Central memory CD8-positive, alpha-beta T cell (primary cell): Measurements from ENCODE around the gene TFAP2E.
A peak's percentile ranks its signal among the peaks of the same experiment; 100 is the strongest.

ENCODE experiments used
- ATAC-seq: fragments of 150-1000 bp; cut with Tn5 transposase; replicated peaks from 2 replicates; pipeline ENCODE4 v1.10.0; 2022; ENCODE audit warnings: mild to moderate bottlenecking, moderate FRiP score, moderate number of reproducible peaks; ENCODE audit not compliant: poor library complexity, severe bottlenecking; ENCODE audit errors: extremely low read depth
- DNase-seq, 2 donors: peaks; one replicate each; pipeline ENCODE4 v3.0.0; 2021; ENCODE audit warnings: low spot score in 2 of 2
- H3K27ac Mint-ChIP-seq: one replicate; pipeline ENCODE4 v1.8.0; 2022; ENCODE audit warnings: low read depth, mild to moderate bottlenecking, moderate library complexity, mixed read lengths
- H3K27me3 Mint-ChIP-seq: one replicate; pipeline ENCODE4 v1.8.0; 2022; ENCODE audit warnings: mixed read lengths
- H3K36me3 Mint-ChIP-seq: one replicate; pipeline ENCODE4 v1.8.0; 2022; ENCODE audit warnings: mild to moderate bottlenecking, moderate library complexity, mixed read lengths; ENCODE audit not compliant: insufficient read depth
- H3K4me1 Mint-ChIP-seq: one replicate; pipeline ENCODE4 v1.8.0; 2022; ENCODE audit warnings: mixed read lengths
- H3K4me3 Mint-ChIP-seq: one replicate; pipeline ENCODE4 v1.8.0; 2022; ENCODE audit warnings: mild to moderate bottlenecking, moderate library complexity, mixed read lengths
- H3K9me3 Mint-ChIP-seq: one replicate; pipeline ENCODE4 v1.8.0; 2022; ENCODE audit warnings: mixed read lengths

TFAP2E gene

DNA sequence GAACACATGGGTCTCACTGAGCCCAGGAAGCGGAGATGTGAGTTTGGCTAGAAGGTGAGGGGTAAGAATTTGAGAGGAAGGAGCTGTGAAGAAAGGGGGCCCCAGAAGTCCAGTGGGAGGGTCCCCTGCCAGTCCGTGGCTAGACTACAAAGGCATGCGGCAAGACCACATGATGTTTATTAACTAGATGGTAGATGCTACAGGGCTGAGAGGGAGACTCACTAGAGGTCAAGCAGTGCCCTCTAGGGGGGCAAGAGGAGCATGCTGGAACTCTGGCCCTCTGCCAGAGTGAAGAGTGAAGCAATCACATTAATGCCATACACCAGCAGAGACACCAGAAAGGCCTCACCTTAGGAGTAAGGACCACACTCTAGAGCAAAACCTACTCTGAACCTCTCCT is 28.1 kb upstream of the TFAP2E start:
- peak overlapping the region; percentile 23 for H3K27ac Mint-ChIP-seq
- DNase-seq (peak in 1 of 2 donors; percentile 49), ATAC-seq (peak; percentile 68)
- peaks cover 67% of the 10 kb centered on the region for H3K4me1 Mint-ChIP-seq
- H3K9me3 Mint-ChIP-seq, result no peaks in the 10 kb centered on the region
- peaks cover 19% of the 10 kb centered on the region for H3K36me3 Mint-ChIP-seq
- H3K27me3 Mint-ChIP-seq, result no peaks in the 10 kb centered on the region
- H3K4me3 Mint-ChIP-seq, result no peak overlapping the region

DNA sequence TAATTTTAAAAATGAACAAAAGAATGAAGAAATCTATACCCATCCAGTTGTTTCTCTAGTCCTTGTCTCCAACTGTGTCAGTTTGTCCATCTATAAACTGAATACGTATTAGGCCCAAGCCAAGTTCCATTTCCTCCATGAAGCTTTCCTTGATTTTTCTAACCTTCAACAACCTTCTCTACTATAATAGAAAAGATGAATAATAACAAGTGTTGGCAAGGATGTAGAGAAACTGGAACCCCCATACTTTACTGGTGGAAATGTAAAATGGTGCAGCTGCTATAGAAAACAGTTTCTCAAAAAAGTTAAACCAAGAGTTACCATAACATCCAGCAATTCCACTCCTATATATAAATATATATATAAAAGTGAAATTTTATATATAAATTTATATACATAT is 26.5 kb upstream of the TFAP2E start:
- H3K36me3 Mint-ChIP-seq, result peaks cover 23% of the 10 kb centered on the region
- H3K27ac Mint-ChIP-seq, result no peak overlapping the region

DNA sequence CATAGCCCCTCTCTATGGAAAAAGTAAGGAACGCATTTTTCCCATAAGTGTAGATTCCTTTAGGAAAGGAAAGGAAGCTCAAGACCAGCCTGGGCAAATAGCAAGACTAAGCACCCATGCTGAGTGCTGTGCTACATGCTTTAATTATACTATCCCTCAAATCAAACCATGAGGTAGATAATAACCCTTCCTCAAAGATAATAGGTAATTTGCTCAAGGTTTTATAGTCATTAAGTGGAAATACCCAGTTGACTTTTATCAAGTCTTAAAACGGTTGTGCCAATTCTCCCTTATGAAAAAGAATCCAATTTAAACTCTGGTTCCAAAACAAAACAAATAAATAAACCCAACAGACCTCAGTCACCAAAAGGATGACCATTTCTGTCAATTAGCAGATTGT is 19.3 kb upstream of the TFAP2E start:
- Mint-ChIP-seq H3K27ac (peak overlapping the region; percentile 10), H3K4me1 (peaks cover 43% of the 10 kb centered on the region), H3K4me3 (no peak overlapping the region), H3K9me3 (no peaks in the 10 kb centered on the region), H3K36me3 (peaks cover 40% of the 10 kb centered on the region), H3K27me3 (no peaks in the 10 kb centered on the region)
- no peak for ATAC-seq
- DNase-seq, result no peak

More for the DNA sequence above, 26.5 kb upstream of the TFAP2E start:
- Mint-ChIP-seq H3K27me3 (no peaks in the 10 kb centered on the region), H3K4me3 (no peak overlapping the region), H3K4me1 (peaks cover 54% of the 10 kb centered on the region), H3K9me3 (no peaks in the 10 kb centered on the region)
- ATAC-seq, result no peak
- no peak for DNase-seq

DNA sequence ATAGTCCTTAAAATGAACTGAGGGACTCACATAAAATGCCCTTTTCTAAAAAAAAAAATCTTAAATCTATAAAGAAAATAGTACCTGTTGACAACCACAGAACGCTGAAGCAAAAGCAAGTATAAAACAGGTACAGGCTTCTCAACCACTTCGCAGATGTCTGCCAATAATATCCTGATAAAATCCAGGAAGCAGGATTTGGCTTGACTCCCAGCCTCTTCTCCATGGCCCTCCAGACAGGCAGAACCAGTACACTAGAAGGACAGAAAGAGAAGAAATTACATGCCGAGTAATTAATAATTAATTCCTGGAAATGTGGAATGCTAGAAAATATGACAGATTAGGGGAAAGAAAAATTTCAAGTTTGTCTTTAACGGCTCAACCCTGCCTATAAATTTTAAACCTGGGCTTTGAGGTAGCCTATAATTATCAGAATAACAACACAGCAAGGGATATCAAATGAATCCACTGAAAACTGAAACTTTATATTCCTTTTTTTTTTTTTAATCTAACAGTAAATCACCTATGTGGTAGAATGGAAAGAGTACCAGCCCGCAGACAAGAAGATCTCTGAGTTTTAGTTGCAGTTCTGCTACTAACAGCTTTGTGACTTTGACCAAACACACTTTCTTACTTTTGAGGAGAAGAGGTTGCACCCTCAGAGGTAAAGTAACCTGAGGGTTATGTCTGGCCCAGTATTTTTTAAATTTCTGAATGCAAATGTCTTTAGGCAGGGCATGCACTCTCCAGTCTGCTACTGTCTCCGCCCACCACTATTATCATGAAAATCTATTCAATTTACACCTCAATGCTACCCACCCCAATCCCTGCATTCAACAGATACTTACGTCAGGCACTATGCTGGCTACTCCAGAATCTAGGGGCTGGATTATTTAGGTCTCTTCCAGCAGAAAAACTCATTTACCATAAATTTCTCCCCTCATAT is 18.6 kb upstream of the TFAP2E start:
- DNase-seq, result no peak
- peaks cover 39% of the 10 kb centered on the region for H3K36me3 Mint-ChIP-seq

DNA sequence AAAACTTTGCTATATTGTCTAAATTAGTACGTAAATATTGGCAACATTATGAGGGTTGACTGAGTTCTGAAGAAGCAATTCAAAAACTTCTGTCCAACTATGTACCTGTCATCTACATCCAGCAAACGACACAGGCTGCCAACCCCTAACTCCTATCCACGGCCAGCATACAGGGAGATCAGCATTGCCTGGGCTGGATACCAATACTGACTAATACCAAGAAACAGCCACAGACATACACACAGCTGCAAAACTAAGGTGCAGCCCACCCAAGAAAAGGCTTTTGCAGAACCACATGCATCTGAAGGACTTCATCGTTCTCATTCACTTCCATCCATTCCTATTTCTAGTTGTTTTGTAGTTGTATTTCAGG is 17.9 kb upstream of the TFAP2E start:
- DNase-seq, result no peak
- peaks cover 36% of the 10 kb centered on the region for H3K36me3 Mint-ChIP-seq
- H3K4me1 Mint-ChIP-seq, result peaks cover 52% of the 10 kb centered on the region
- ATAC-seq, result no peak
- H3K4me3 Mint-ChIP-seq, result peak overlapping the region; percentile 97
- H3K9me3 Mint-ChIP-seq, result no peaks in the 10 kb centered on the region
- H3K27ac Mint-ChIP-seq, result peak overlapping the region; percentile 16
- H3K27me3 Mint-ChIP-seq, result no peaks in the 10 kb centered on the region

More for the DNA sequence above, 18.6 kb upstream of the TFAP2E start:
- Mint-ChIP-seq H3K27ac (peak overlapping the region; percentile 16), H3K4me1 (peaks cover 48% of the 10 kb centered on the region), H3K27me3 (no peaks in the 10 kb centered on the region), H3K9me3 (no peaks in the 10 kb centered on the region), H3K4me3 (no peak overlapping the region)
- no peak for ATAC-seq

DNA sequence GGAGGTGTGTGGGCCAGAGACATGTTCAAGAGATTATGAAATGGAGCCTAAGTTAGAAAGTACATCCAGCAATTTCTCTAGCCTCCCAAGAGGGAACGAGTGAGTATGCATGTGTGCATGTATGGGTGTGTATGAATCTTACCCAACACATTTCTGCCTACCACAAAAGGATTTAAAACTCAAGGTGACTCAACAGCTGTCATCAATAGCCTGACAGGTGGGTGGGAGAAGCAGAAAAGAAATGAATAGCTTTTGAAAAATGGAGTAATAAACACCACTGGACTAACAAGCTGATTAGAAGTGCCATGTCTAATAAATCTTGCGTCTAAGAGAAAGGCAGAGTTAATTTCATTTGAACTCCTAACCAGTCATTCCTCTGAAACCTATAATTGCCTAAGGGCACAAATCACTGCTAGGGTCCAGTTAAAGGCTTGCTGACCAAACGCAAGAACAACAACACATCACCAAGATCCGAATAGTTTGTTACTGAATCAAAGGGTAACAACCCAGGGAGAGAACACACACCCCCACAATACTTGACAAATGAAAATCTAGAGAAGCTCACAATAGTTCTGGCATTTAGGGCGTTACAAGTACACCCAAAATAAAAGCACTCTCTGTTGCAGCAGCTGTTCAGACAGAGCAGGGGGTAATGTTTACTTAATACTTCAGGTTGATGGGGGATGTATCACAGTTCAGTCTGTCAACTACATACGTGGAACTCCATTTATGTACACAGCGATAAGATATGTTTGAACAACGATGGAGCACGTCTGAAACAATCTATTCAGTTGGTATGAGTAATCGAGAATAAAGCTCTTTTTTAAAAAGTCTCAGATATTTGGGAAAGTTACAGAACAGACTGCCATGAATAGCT is 17.3 kb upstream of the TFAP2E start:
- H3K4me1 Mint-ChIP-seq, result peaks cover 52% of the 10 kb centered on the region

DNA sequence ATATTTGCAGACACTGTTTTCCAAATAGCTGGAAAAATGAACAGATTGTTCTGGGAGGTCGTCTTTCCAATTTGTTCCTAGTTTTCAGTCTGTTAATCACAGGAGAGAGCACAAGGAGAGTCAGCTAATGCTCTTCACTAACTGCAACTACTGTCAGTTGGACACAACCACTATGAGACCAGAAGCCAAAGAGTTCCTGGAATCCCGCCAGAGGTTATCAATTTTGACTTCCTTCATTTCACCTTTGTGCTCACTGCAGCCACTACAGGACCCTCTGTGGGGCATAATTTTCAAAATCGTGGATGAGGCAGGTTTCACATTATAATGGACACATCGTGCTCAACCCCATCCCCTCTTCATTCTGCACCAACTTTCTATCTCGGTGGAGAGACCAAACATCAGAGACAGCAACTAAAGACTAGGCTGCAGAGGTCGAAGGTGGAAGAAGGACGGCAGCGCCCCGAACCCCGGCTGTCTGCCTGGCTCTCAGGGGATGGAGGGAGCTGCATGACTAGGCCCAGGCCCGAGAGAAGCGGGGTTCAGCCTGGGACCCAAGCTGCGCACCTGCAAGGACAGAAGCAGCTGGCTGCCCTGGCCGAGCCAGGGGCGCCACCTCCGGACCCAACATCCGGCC is 16.5 kb upstream of the TFAP2E start:
- no peaks in the 10 kb centered on the region for H3K9me3 Mint-ChIP-seq
- DNase-seq (no peak), ATAC-seq (peak; percentile 3)
- peaks cover 34% of the 10 kb centered on the region for H3K36me3 Mint-ChIP-seq
- no peaks in the 10 kb centered on the region for H3K27me3 Mint-ChIP-seq
- peaks cover 57% of the 10 kb centered on the region for H3K4me1 Mint-ChIP-seq
- H3K27ac Mint-ChIP-seq, result peak overlapping the region; percentile 97
- H3K4me3 Mint-ChIP-seq, result peak overlapping the region; percentile 97

More for the DNA sequence above, 17.3 kb upstream of the TFAP2E start:
- Mint-ChIP-seq H3K27ac (peak overlapping the region; percentile 97), H3K9me3 (no peaks in the 10 kb centered on the region), H3K4me3 (peak overlapping the region; percentile 97), H3K27me3 (no peaks in the 10 kb centered on the region), H3K36me3 (peaks cover 35% of the 10 kb centered on the region)
- DNase-seq (no peak), ATAC-seq (no peak)

DNA sequence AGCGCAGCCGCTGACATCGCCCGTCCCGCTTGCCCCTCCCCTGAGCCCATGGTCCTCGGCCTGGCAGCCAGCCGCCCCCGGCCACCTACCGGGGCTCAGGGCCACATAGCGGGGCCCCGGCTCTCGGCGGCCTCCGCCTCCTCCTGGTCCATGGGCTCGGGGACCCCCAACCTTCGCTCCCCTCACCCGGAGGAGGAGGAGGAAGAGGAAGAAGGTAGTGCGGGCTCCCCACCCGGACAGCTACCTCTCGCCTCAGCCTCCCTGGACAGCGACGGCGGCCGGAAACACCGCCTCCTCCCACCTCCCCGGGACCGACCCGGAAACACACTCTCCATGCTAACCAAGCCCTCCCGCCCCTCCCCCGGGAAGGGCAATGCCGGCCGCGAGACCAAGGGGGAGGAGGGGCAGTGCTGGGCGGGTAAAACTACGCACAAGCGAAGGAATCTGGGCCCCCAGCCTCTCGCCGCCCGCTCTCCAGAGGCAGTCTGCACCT is 15.9 kb upstream of the TFAP2E start, which contains the start of gene KIAA0319L:
KIAA0319L (minus strand) TSS at position 286 of the 493 bp plus-strand sequence. CDS start 2,912 bp downstream, outside the sequence.
- H3K36me3 Mint-ChIP-seq, result peaks cover 31% of the 10 kb centered on the region
- no peaks in the 10 kb centered on the region for H3K9me3 Mint-ChIP-seq
- H3K27ac Mint-ChIP-seq, result peak within 1 kb of the TSS; percentile 97
- H3K4me3 Mint-ChIP-seq, result peak within 1 kb of the TSS; percentile 97
- ATAC-seq, result peak; percentile 59
- H3K4me1 Mint-ChIP-seq, result peaks cover 60% of the 10 kb centered on the region
- no peaks in the 10 kb centered on the region for H3K27me3 Mint-ChIP-seq
- no peak for DNase-seq

DNA sequence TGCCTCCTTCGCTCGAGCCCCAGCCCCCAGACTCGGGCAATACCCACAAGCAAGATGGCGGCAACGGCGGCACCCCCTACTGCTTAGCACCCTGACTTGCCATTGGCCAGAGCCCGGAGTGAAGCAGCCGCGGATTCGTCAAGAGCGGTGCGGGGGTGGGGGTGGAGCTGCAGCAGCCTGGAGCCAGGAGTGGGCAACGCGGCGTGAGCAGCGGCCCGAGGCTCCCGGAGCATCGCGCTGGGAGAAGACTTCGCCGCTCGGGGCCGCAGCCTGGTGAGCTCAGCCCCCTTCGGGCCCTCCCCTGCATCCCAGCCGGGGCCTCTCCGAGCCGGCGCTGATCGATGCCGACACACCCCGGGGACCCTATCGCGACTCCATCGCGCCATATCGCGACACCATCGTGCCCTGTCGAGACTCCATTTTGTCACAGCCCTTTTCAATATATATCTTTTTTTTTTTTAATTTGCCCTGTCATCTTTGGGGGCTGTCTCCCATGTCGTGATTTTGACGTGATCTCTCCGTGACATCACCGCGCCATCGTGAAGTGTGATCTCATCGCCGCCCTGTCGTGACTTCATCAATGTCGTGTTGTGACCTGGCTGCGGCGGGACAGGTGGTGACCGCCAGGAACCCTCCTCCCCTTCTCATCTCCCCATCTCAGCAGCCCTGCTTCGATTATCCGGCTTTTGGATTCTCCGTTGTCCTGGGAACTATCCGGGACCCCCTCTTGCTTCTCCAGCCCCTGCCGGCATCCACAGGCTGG is 15.3 kb upstream of the TFAP2E start, which contains the start of gene NCDN:
NCDN (plus strand) TSS at position 189 of the 763 bp plus-strand sequence; CDS start at position 581, 392 bp downstream.
- H3K27ac Mint-ChIP-seq, result peak within 1 kb of the TSS; percentile 97
- DNase-seq (peak; percentile 86 to 93), ATAC-seq (peak; percentile 94)
- no peaks in the 10 kb centered on the region for H3K27me3 Mint-ChIP-seq
- no peaks in the 10 kb centered on the region for H3K9me3 Mint-ChIP-seq
- peak within 1 kb of the TSS; percentile 97 for H3K4me3 Mint-ChIP-seq
- H3K4me1 Mint-ChIP-seq, result peaks cover 64% of the 10 kb centered on the region
- peaks cover 25% of the 10 kb centered on the region for H3K36me3 Mint-ChIP-seq

DNA sequence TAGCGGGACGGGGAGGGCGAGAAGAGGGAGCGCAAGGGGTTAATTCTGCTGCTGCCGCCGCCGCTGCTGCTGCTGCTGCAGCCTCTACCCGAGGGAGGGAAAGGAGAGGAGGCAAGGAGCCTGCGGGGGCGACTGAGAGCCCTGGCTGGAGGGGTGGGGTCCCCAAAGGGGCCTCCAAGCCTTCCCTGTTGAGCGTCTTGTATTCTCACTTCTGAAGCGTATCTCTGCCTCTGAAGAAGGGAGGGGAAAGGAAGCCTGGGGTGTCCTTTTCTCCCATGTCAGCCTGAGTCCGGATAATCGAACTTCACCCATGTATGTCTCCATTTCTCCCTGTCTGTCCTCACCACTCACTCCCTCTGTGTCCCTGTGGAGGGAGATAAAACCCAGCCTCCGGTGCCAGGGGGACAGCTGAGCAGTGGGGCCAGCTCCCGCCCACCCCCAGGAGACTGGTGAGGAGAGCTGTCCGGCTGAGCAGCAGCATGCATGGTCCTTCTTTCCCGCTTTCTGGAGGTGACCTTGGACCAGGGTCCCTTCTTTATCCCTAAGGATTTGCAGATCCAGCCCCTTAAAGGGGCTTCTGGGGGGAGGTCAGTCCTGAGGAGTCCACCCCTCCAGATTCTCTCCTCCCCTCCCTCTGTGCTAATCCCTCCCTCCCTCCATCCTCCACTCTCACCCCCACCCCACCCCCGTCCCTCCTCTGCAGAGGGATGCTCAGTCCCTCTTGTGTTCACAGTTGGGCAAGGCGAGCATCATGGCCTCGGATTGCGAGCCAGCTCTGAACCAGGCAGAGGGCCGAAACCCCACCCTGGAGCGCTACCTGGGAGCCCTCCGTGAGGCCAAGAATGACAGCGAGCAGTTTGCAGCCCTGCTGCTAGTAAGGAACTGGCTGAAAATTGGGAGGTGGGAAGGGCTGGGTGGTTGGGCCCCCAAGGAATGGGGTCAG is 14.5 kb upstream of the TFAP2E start:
- Mint-ChIP-seq H3K9me3 (no peaks in the 10 kb centered on the region), H3K4me3 (peak overlapping the region; percentile 97), H3K36me3 (peaks cover 18% of the 10 kb centered on the region), H3K27ac (peak overlapping the region; percentile 97), H3K4me1 (peaks cover 60% of the 10 kb centered on the region), H3K27me3 (no peaks in the 10 kb centered on the region)
- ATAC-seq (peak; percentile 8), DNase-seq (no peak)
